WTC11 (cell line): ENCODE results near the gene TNS3. TPM values are rescaled to one million over a fixed set of nuclear protein-coding genes. Genes with fewer than 3 reads are reported as not detected.

ENCODE experiments used
- ATAC-seq: fragments of 200-7000 bp; cut with Tn5 transposase; 2 replicates; pipeline ENCODE4 v1.10.0; 2021; ENCODE audit warnings: mild to moderate bottlenecking, moderate library complexity
- CTCF ChIA-PET: fragments of 300-600 bp; sonication (Branson Sonifier 250); formaldehyde crosslinking; loops from one replicate; lab custom pipeline; 2021; ENCODE audit warnings: antibody characterized with exemption; lab: Charles Lee
- POLR2A ChIA-PET: fragments of 350-600 bp; sonication (Branson Sonifier 250); formaldehyde crosslinking; loops from one replicate; lab custom pipeline; 2021; ENCODE audit warnings: antibody characterized with exemption; lab: Charles Lee
- DNase-seq: peaks from one replicate; pipeline ENCODE4 v3.0.0; 2021; ENCODE audit warnings: low spot score
- H3K27ac Mint-ChIP-seq: 2 replicates; pipeline ENCODE4 v1.8.0; 2021; ENCODE audit warnings: mixed read lengths
- H3K27me3 Mint-ChIP-seq: 2 replicates; pipeline ENCODE4 v1.8.0; 2021; ENCODE audit warnings: low read depth, mild to moderate bottlenecking, moderate library complexity, mixed read lengths
- H3K36me3 Mint-ChIP-seq: 2 replicates; pipeline ENCODE4 v1.8.0; 2021; ENCODE audit warnings: mixed read lengths
- H3K4me1 Mint-ChIP-seq: 2 replicates; pipeline ENCODE4 v1.8.0; 2022; ENCODE audit warnings: mixed read lengths
- H3K4me3 Mint-ChIP-seq: 2 replicates; pipeline ENCODE4 v1.8.0; 2021; ENCODE audit warnings: mild to moderate bottlenecking, moderate library complexity, mixed read lengths
- H3K9me3 Mint-ChIP-seq: 2 replicates; pipeline ENCODE4 v1.8.0; 2021; ENCODE audit warnings: mixed read lengths
- CDX4 ChIP-seq: fragments of 250-450 bp; sonication (Bioruptor Pico); IDR thresholded peaks from 2 replicates; pipeline ENCODE4 v1.9.0; 2021; ENCODE audit warnings: moderate library complexity, mild to moderate bottlenecking, inconsistent platforms, borderline replicate concordance
- ELF4 ChIP-seq: sonication (generic); formaldehyde crosslinking; IDR thresholded peaks from 2 replicates; pipeline ENCODE4 v1.8.1; 2022; ENCODE audit warnings: low read depth, mild to moderate bottlenecking, moderate library complexity, missing genetic modification reagents
- MYBL2 ChIP-seq: sonication (generic); formaldehyde crosslinking; IDR thresholded peaks from 2 replicates; pipeline ENCODE4 v1.8.1; 2023; ENCODE audit warnings: mild to moderate bottlenecking, moderate library complexity, missing genetic modification reagents
- NFYB ChIP-seq: sonication (generic); formaldehyde crosslinking; conservative IDR thresholded peaks from 2 replicates; pipeline ENCODE4 v1.8.0; 2022; ENCODE audit warnings: low read depth, missing genetic modification reagents
- NR2C2 ChIP-seq: sonication (generic); formaldehyde crosslinking; IDR thresholded peaks from 2 replicates; pipeline ENCODE4 v1.8.0; 2022; ENCODE audit warnings: mild to moderate bottlenecking, missing genetic modification reagents
- OVOL2 ChIP-seq: fragments of 250-450 bp; sonication (Bioruptor Pico); IDR thresholded peaks from 2 replicates; pipeline ENCODE4 v1.9.0; 2021; ENCODE audit warnings: mild to moderate bottlenecking, borderline replicate concordance
- SMAD3 ChIP-seq: sonication (generic); formaldehyde crosslinking; IDR thresholded peaks from 2 replicates; pipeline ENCODE4 v1.8.0; 2022; ENCODE audit warnings: missing genetic modification reagents, mild to moderate bottlenecking, borderline replicate concordance
- SP1 ChIP-seq: sonication (generic); formaldehyde crosslinking; conservative IDR thresholded peaks from 2 replicates; pipeline ENCODE4 v1.8.1; 2022; ENCODE audit warnings: missing genetic modification reagents
- ZNF121 ChIP-seq: sonication (generic); formaldehyde crosslinking; IDR thresholded peaks from 2 replicates; pipeline ENCODE4 v1.8.0; 2023; ENCODE audit warnings: missing genetic modification reagents
- ZNF219 ChIP-seq: sonication (generic); formaldehyde crosslinking; IDR thresholded peaks from 2 replicates; pipeline ENCODE4 v1.8.0; 2023; ENCODE audit warnings: missing genetic modification reagents, mild to moderate bottlenecking, borderline replicate concordance
- ZNF671 ChIP-seq: fragments of 250-450 bp; sonication (Bioruptor Pico); IDR thresholded peaks from 2 replicates; pipeline ENCODE4 v1.8.0; 2021; ENCODE audit warnings: mild to moderate bottlenecking
- total RNA-seq: library from RNA; stranded (reverse); gene quantifications from 3 replicates; pipeline ENCODE4 v1.2.3, GENCODE V29; 2021
- TF ChIP-seq, protein P1 (sequence below): fragments of 200-600 bp; IDR thresholded peaks from 2 replicates; pipeline ENCODE4 v1.8.0; 2022; ENCODE audit warnings: antibody characterized with exemption
- TF ChIP-seq, protein P2 (sequence below): sonication (generic); formaldehyde crosslinking; IDR thresholded peaks from 2 replicates; pipeline ENCODE4 v1.8.1; 2022; ENCODE audit warnings: missing genetic modification reagents, borderline replicate concordance
- TF ChIP-seq, protein P3 (sequence below): sonication (generic); formaldehyde crosslinking; IDR thresholded peaks from 2 replicates; pipeline ENCODE4 v1.8.1; 2023; ENCODE audit warnings: mild to moderate bottlenecking, missing genetic modification reagents
- TF ChIP-seq, protein P4 (sequence below): sonication (generic); formaldehyde crosslinking; IDR thresholded peaks from 2 replicates; pipeline ENCODE4 v1.8.0; 2022; ENCODE audit warnings: mild to moderate bottlenecking, missing genetic modification reagents
- TF ChIP-seq, protein P5 (sequence below): sonication (generic); formaldehyde crosslinking; conservative IDR thresholded peaks from 2 replicates; pipeline ENCODE4 v1.8.1; 2023; ENCODE audit warnings: mild to moderate bottlenecking, low read depth, missing genetic modification reagents, moderate library complexity
- TF ChIP-seq, protein P6 (sequence below): sonication (generic); formaldehyde crosslinking; IDR thresholded peaks from 2 replicates; pipeline ENCODE4 v1.8.1; 2023; ENCODE audit warnings: mild to moderate bottlenecking, missing genetic modification reagents, moderate library complexity

TNS3 gene
- total RNA-seq, 1 experiment from 2014 or later, result 37.7 TPM

GRCh38 chr7:47377741-47378140 lies 204.2 kb downstream of the TNS3 start (continued):
- no peak for TF ChIP-seq NFYB (CRISPR knock-in tag)
- no peak for TF ChIP-seq ZNF671 (CRISPR knock-in tag)
- TF ChIP-seq, protein P1, sequence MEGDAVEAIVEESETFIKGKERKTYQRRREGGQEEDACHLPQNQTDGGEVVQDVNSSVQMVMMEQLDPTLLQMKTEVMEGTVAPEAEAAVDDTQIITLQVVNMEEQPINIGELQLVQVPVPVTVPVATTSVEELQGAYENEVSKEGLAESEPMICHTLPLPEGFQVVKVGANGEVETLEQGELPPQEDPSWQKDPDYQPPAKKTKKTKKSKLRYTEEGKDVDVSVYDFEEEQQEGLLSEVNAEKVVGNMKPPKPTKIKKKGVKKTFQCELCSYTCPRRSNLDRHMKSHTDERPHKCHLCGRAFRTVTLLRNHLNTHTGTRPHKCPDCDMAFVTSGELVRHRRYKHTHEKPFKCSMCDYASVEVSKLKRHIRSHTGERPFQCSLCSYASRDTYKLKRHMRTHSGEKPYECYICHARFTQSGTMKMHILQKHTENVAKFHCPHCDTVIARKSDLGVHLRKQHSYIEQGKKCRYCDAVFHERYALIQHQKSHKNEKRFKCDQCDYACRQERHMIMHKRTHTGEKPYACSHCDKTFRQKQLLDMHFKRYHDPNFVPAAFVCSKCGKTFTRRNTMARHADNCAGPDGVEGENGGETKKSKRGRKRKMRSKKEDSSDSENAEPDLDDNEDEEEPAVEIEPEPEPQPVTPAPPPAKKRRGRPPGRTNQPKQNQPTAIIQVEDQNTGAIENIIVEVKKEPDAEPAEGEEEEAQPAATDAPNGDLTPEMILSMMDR, result no peak
- TF ChIP-seq NR2C2 (CRISPR knock-in tag), result no peak
- TF ChIP-seq, protein P2, sequence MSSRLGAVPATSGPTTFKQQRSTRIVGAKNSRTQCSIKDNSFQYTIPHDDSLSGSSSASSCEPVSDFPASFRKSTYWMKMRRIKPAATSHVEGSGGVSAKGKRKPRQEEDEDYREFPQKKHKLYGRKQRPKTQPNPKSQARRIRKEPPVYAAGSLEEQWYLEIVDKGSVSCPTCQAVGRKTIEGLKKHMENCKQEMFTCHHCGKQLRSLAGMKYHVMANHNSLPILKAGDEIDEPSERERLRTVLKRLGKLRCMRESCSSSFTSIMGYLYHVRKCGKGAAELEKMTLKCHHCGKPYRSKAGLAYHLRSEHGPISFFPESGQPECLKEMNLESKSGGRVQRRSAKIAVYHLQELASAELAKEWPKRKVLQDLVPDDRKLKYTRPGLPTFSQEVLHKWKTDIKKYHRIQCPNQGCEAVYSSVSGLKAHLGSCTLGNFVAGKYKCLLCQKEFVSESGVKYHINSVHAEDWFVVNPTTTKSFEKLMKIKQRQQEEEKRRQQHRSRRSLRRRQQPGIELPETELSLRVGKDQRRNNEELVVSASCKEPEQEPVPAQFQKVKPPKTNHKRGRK (CRISPR knock-in tag), result no peak
- TF ChIP-seq, protein P3, sequence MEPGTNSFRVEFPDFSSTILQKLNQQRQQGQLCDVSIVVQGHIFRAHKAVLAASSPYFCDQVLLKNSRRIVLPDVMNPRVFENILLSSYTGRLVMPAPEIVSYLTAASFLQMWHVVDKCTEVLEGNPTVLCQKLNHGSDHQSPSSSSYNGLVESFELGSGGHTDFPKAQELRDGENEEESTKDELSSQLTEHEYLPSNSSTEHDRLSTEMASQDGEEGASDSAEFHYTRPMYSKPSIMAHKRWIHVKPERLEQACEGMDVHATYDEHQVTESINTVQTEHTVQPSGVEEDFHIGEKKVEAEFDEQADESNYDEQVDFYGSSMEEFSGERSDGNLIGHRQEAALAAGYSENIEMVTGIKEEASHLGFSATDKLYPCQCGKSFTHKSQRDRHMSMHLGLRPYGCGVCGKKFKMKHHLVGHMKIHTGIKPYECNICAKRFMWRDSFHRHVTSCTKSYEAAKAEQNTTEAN (CRISPR knock-in tag), result no peak

DNA sequence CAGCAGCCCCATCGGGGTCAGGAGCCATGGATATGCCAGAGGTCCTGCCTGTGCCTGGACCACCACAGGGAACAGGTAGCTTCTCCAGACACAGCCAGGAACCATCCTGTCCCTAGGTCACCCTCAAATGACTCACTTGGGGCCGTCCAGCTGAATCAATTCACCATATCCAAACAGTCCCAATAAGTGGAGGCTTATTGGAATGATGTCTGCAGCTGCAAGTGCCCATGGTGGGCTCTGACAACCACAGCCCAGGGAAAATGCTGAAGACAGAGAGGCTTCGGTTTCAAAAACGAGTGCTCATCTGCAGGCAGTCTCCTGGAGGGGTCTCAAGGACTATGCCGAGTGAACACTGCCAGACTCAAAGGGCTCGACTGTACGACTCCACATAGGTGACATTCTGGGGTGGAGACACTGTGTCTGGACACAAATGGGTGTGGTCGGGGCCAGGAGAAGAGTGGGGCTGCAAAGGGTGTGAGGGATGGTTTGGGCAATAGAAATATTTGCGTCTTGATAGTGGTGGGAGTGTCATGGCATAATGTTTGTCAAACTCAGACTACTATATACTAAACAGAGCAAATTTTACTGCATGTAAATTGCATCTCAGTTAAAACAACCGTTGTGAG lies 204.8 kb downstream of the TNS3 start:
- TF ChIP-seq, protein P4, sequence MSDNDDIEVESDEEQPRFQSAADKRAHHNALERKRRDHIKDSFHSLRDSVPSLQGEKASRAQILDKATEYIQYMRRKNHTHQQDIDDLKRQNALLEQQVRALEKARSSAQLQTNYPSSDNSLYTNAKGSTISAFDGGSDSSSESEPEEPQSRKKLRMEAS (CRISPR knock-in tag), result no peak
- TF ChIP-seq ZNF121 (no peak), OVOL2 (CRISPR knock-in tag) (no peak), SP1 (no peak), ELF4 (CRISPR knock-in tag) (no peak), SMAD3 (CRISPR knock-in tag) (no peak), ZNF219 (CRISPR knock-in tag) (no peak), CDX4 (CRISPR knock-in tag) (no peak), MYBL2 (CRISPR knock-in tag) (no peak)
- TF ChIP-seq, protein P5, sequence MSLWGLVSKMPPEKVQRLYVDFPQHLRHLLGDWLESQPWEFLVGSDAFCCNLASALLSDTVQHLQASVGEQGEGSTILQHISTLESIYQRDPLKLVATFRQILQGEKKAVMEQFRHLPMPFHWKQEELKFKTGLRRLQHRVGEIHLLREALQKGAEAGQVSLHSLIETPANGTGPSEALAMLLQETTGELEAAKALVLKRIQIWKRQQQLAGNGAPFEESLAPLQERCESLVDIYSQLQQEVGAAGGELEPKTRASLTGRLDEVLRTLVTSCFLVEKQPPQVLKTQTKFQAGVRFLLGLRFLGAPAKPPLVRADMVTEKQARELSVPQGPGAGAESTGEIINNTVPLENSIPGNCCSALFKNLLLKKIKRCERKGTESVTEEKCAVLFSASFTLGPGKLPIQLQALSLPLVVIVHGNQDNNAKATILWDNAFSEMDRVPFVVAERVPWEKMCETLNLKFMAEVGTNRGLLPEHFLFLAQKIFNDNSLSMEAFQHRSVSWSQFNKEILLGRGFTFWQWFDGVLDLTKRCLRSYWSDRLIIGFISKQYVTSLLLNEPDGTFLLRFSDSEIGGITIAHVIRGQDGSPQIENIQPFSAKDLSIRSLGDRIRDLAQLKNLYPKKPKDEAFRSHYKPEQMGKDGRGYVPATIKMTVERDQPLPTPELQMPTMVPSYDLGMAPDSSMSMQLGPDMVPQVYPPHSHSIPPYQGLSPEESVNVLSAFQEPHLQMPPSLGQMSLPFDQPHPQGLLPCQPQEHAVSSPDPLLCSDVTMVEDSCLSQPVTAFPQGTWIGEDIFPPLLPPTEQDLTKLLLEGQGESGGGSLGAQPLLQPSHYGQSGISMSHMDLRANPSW (CRISPR knock-in tag), result no peak
- TF ChIP-seq, protein P6, sequence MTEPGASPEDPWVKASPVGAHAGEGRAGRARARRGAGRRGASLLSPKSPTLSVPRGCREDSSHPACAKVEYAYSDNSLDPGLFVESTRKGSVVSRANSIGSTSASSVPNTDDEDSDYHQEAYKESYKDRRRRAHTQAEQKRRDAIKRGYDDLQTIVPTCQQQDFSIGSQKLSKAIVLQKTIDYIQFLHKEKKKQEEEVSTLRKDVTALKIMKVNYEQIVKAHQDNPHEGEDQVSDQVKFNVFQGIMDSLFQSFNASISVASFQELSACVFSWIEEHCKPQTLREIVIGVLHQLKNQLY (CRISPR knock-in tag), result no peak
- no peaks in the 10 kb centered on the region for H3K9me3 Mint-ChIP-seq
- H3K4me1 Mint-ChIP-seq, result peaks cover 58% of the 10 kb centered on the region
- ATAC-seq (no peak), DNase-seq (no peak)
- ChIA-PET CTCF (no interaction called here), POLR2A (no interaction called here)
- H3K36me3 Mint-ChIP-seq, result no peaks in the 10 kb centered on the region
- no peaks in the 10 kb centered on the region for H3K27me3 Mint-ChIP-seq
- H3K27ac Mint-ChIP-seq, result peak overlapping the region; percentile 43; the same call in 1 of the 2 replicates
- no peak overlapping the region for H3K4me3 Mint-ChIP-seq
